ENCODE measurements around the gene RERG.
"Not testable (repeated sequence)": the region's sequence is repeated elsewhere in the genome, so short reads cannot be mapped to it uniquely, and the experiment has no call there.

The RERG gene

DNA sequence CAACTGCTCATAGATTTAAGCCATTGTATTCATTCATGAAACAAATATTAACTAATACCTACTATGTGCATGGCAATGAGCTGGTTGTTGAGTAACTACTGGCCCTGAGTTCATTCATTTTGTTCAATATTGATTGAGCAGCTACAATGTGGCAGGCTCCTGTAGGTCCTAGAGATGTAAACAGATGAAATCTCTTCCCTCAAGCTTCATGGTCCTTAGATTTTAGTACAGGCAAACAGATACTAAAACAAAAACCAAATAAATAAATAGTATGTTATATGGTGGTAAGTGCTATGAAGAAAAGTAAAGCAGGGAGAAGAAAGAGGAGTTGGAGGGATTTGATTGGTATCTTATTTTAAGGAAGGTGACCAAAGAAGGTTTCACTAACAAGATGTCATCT is 77.8 kb downstream of the RERG start:
- DNase-seq (ENCODE audit: low read depth), result no peak

- no peak for DNase-seq (ENCODE audit: low read depth)
Measured at GRCh38 chr12:15142711-15143110, 78.5 kb downstream of the RERG start.

GRCh38 chr12:15131431-15131830 is 89.8 kb downstream of the RERG start:
- DNase-seq (ENCODE audit: low read depth), result peak; percentile 27

- DNase-seq (ENCODE audit: low read depth), result no peak
Measured at GRCh38 chr12:15130541-15130940, 90.7 kb downstream of the RERG start.

DNA sequence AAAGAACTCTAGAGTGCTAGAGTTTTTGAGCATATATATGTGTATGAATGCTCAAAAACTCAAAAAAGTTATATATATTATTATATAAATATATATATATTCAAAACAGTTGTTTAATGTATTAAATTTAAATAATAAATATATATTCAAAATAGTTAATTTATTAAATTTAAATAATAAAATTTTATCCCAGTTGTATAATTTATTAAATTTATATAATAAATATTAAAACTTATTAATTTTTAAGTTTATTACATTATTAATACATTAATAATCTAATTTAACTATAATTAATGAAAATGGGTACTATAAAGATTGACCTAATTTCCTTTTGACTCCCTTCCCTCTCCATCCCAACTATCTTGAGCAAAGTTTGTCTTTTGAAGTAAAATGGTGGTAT is 97.8 kb downstream of the RERG start:
- no peak for DNase-seq (ENCODE audit: low read depth)

DNA sequence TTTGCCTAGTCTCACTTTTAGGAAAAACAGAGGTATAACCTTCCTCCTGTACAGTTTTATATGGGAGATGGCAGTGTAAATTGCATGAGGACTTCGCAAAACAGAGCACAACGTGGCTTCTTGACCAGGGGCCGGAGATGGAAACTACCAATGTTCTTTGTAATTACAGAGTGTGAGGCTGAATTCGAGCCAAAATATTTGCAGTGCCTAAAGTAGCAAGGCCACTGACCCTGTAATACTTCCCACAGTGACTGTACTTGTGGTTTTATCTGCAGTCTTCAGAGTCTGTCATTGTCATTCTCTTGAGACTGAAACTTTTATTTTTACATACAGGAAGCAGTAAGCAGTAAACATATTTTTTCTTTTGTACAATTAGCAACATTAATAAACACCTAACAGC is 98.9 kb downstream of the RERG start:
- no peak for DNase-seq (ENCODE audit: low read depth)

- no peak for DNase-seq (ENCODE audit: low read depth)
Measured at GRCh38 chr12:15118955-15119354, 102.3 kb downstream of the RERG start.

- no peak for DNase-seq (ENCODE audit: low read depth)
Measured at GRCh38 chr12:15116983-15117382, 104.2 kb downstream of the RERG start.

GRCh38 chr12:15116086-15116485 is 105.1 kb downstream of the RERG start:
- no peak for DNase-seq (ENCODE audit: low read depth)

- DNase-seq (ENCODE audit: low read depth), result no peak
Measured at GRCh38 chr12:15115434-15115833, 105.8 kb downstream of the RERG start.

GRCh38 chr12:15114501-15114900 is 106.7 kb downstream of the RERG start:
- DNase-seq (ENCODE audit: low read depth), result no peak

DNA sequence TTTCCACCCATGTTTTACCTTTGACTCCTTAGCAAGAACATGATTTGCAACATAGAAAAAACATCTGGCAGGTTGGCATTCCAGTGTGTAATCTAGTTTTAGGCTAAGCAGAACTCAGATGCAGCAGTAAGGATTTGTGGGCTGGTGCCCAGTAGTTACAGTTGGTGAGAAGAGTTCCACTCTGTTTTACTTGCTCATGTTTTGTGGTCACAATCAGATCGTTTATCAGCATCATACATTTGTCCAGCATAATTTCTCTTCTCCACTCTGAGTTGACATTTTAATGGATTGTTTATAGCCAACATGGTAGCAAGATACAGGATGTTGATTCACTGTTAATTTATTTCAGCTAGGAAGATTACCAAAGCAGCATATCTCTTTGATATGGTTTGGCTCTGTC is 128.4 kb downstream of the RERG start:
- no peak for DNase-seq (ENCODE audit: low read depth)

- no peak for DNase-seq (ENCODE audit: low read depth)
Measured at GRCh38 chr12:15090441-15090840, 130.8 kb downstream of the RERG start.

DNA sequence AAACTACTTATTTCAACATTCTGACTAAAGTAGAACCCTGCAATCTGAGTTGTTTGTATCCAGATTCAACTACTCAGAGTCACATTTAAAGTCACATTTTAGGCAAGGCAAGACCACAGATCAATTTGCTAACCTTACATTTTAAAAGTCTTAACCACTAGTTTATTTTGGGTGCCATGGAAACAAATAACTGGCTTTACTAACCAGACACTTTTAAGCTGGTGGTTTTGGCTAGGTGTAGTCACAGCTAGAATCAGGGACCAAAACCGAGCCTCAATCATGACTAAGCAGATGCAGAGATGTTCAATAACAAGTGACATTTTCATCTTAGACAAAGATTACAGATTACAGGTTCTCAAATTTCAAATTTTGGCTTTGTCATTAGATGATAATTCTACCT is 133.1 kb downstream of the RERG start:
- DNase-seq (ENCODE audit: low read depth), result no peak

DNA sequence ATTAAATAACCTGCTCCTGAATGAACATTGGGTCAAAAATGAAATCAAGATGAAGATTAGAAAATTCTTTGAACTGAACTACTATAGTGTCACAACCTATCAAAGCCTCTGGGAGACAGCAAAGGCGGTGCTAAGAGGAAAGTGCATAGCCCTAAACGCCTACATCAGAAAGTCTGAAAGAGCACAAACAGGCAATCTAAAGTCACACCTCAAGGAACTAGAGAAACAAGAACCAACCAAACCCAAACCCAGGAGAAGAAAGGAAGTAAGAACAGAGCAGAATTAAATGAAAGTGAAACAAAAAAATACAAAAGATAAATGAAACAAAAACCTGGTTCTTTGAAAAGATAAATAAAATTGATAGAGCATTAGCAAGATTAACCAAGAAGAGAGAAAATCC is 143.5 kb downstream of the RERG start:
- not testable (repeated sequence) for DNase-seq (ENCODE audit: low read depth)

DNA sequence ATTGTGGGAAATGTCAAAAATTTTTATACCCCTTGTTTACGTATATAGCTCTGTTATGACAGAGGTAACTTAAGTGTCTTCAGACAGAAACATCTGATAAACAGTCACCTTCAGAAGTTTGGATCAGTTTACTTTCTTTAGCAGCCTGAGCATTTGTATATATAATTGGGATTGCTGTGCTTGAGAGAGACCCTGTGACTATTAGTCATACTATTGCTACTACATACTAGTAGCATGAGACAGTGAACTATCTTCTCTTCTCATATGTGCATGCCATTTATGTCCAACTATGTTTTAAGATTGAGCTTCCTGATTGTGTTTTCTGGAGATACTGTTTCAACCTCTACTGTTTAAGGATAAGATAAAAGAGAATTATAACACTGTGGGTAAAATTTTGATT is 146.9 kb downstream of the RERG start:
- no peak for DNase-seq (ENCODE audit: low read depth)

- DNase-seq (ENCODE audit: low read depth), result no peak
Measured at GRCh38 chr12:15059123-15059522, 162.1 kb downstream of the RERG start.

All from GM04503 (cell line).